NCI-H345 (cell line): ENCODE results near the gene TRIM43B.
A peak's percentile ranks its signal among the peaks of the same experiment; 100 is the strongest.
"Not testable (repeated sequence)": the region's sequence is repeated elsewhere in the genome, so short reads cannot be mapped to it uniquely, and the experiment has no call there.

ENCODE experiments used
- DNase-seq: peaks from one replicate; lab custom pipeline; 2025; lab: John Stamatoyannopoulos, UW

The TRIM43B gene

DNA sequence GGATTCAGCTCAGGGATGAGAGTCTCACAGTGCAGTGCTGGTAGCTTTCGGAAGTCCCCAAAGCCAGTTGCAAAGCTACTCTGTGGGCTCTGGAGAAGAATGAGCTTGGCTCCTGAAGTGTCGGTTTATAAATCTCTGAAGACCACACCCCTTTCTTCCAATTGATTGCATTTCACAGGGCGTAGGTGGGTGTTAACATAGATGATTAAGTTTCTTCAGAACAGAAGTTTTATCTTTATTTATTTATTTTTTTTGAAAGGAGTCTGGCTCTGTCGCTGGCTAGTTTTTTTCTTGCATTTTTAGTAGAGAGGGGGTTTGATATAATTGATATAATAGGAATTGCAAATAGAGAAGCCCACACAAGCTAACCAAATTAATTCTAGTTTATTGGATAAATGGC, at the start of gene TRIM43B:
Gene TRIM43B, minus strand, starts transcription at position 101 of the 400 bp plus-strand sequence. CDS start 2,040 bp downstream, outside the sequence.
- DNase-seq = not testable (repeated sequence)

GRCh38 chr2:95531254-95531771, 46.8 kb upstream of the TRIM43B start:
- no peak for DNase-seq

- no peak for DNase-seq
Measured at GRCh38 chr2:95530734-95531133, 46.2 kb upstream of the TRIM43B start.

DNA sequence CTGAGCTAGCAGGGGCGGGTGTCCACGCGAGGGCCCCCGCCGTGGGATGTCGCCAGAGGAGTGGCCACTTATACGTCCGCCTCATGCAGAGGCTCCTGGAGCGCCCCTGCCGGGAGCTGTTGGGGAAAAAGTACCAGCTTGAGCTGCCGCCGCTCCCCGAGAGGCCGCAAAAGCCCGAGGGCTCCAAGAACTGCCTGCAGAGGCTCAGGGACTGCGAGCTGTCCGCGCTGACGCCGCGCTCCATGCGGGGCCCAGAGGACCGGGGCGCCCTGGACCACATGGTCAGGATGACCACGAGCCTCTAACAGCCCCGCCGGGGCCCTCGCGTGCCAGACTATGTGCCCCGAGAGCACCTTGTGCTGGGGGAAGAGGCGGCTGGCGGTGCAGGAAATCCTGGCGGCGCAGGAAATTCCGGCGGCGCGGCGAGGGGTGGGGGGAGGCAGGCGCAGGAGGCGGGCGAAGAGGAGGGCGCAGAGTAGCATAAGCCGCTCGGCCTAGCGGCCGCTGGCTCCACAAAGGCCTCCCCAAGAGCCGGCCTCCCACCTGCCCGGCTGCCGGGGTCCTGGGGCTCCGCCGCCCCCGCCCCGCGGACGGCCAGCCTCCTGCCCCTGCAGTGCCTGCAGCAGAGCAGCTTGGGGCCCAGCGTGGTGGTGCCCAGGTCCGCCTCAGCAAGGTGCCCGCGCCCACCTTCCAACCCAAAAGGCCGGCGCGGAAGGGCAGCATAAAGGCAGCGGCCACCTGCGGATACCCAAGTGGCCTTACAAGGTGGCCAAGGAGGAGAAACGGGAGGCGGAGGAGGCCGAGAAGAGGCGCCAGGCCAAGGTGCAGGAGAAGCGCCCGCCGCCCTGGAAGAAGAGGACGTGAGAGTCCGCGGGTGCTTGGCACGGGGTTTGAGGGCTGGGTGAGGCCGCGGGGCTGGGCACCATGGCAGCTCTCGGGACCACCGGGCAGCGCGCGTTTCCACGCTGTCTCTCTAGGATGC, 42.1 kb upstream of the TRIM43B start:
- peak; percentile 66 for DNase-seq

DNA sequence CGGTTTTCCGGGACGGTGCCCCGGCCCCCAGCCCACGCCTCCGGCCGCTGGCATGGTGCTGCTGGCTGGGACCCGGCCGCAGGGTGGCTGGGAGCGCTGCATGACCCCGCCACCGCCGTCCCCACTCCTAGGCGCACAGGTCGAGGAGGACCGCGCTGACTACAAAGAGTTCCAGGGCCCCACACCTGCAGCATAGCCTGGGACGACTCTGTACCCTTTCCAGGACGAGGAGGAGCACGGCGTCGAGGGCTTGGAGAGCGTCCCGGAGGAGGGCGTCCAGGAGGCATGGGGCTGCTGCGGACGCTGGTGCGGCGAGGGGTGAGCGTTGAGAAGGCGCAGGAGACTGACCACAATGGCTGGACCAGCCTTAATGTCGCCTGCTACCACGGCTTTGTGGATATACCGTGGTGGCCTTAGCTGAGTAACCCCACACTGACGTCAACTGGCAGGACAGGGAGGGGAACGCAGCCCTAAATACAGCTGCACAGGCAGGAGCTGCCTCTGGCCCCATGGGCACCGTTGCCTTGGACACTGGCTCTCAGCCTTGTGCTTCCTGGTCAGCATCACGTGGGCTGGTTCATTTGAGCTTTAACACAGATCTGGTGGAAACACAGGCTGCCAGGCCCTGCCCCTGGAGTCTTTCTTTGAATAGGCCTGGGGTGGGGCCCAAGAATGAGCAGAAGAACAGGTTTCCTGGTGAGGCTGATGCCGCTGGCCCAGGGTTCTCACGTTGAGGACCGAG, 40.9 kb upstream of the TRIM43B start:
- peak; percentile 60 for DNase-seq

DNA sequence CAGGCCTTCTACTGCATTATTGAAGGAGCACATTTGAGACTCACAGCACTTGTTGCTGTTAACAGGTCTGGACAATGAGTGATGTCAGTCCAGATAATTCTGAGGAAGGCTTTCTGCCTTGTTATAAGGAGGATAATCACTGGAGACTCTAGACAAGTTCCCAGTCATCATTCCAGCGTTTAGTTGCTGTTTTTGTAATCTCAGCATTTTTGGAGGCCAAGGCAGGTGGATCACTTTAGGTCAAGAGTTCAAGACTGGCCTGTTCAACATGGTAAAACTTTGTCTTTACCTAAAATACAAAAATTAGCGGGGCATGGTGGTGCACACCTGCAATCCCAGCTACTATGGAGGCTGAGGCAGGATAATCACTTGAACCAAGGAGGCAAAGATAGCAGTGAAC, 39.6 kb upstream of the TRIM43B start:
- no peak for DNase-seq

GRCh38 chr2:95514718-95515117, 30.2 kb upstream of the TRIM43B start:
- no peak for DNase-seq

- not testable (repeated sequence) for DNase-seq
Measured at GRCh38 chr2:95514226-95514625, 29.7 kb upstream of the TRIM43B start.

DNA sequence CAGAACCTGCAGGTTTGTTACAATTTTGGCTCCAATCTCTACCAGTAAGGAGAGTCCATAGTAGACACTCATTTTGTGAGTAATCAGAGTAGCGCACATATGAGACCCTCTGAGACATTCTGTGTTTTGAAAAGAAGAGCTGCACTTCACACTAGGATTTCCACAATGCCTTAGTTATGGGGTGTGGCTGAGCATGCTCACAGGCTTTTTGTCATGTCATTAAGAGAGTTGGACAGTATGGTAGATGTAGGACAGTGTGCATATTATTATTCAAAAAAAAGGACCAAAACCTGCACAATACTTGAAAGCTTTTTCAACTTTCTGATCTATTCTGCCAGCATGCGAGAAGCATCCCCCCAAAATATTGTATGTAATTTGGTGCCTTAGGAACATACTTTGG, 24.9 kb upstream of the TRIM43B start:
- no peak for DNase-seq

DNA sequence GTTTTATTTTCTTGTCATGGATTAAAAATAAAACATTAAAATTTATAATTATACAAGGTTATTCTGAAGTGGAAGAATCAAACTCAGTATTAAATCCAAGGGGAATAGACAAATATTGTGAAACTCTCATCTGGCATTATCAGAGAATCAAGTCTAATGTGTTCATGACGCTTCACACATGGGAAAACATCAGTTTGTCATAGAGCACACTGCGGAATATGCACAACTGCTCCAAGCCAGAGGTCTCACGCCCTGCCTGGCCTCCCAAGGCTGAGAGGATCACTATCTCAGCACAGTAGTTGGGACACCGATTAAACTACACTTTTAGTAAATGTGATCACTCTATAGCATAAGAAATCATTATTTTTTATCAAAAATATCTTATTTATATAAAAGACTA, 20.7 kb upstream of the TRIM43B start:
- no peak for DNase-seq

- no peak for DNase-seq
Measured at GRCh38 chr2:95500854-95501253, 16.3 kb upstream of the TRIM43B start.

- DNase-seq = not testable (repeated sequence)
Measured at GRCh38 chr2:95492076-95492475, 7.5 kb upstream of the TRIM43B start.

GRCh38 chr2:95475025-95475424, 9.5 kb downstream of the TRIM43B start:
- DNase-seq = not testable (repeated sequence)

- not testable (repeated sequence) for DNase-seq
Measured at GRCh38 chr2:95467984-95468383, 16.6 kb downstream of the TRIM43B start.

DNA sequence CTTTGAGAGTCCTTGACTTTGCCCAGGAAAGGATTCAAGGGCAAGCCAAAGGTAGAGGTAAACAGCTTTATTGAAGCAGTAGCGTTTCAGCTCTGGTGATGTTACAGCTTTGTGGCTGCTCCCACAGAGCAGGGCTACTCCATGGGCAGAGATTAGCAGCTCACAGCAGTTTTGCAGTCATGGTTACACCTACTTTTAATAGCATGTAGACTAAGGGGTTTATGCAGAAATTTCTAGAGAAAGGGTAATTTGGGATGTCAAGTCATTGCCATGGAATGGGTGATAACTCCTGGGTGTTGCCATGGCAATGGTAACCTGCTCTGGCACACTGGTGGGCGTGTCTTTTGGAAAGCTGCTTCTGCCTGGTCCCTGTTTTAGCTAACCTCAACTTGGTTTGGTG, 18.0 kb downstream of the TRIM43B start:
- DNase-seq = not testable (repeated sequence)

GRCh38 chr2:95463292-95463691, 21.3 kb downstream of the TRIM43B start:
- not testable (repeated sequence) for DNase-seq

DNA sequence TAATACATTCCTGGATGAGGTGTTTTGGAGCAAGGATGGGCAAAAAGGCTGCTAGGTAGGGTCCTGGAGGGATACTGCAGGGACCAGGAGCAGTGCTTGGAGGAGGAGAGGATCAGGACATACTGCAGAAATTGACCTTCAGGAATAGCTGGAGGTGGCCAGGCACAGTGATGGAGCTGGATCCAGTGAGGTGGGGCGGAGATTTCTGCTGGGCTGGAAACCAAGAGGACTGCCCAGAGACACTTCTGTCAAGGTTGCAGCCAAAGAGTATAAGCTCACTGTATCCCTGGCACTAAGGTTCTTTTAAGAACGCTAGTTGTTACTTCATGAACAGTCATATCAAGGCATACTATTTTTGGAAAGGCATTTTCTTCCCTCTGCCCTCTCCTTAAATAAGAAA, 39.2 kb downstream of the TRIM43B start:
- DNase-seq = not testable (repeated sequence)

GRCh38 chr2:95442474-95443099, 42.0 kb downstream of the TRIM43B start:
- not testable (repeated sequence) for DNase-seq

GRCh38 chr2:95435872-95436209, 48.7 kb downstream of the TRIM43B start:
- not testable (repeated sequence) for DNase-seq

- not testable (repeated sequence) for DNase-seq
Measured at GRCh38 chr2:95435162-95435871, 49.2 kb downstream of the TRIM43B start.

- not testable (repeated sequence) for DNase-seq
Measured at GRCh38 chr2:95434507-95435076, 50.0 kb downstream of the TRIM43B start.
